Karpas-422 (cell line): ENCODE data around the gene GALNT2. TPM values are rescaled to one million over a fixed set of nuclear protein-coding genes. Genes with fewer than 3 reads are reported as not detected.

Experiments
- DNase-seq: peaks from one replicate; pipeline ENCODE4 v3.0.0-alpha.2; 2015
- H2AFZ ChIP-seq: fragments of 200-600 bp; sonication (generic); 2 replicates; pipeline ENCODE4 v1.6.1; 2014; ENCODE audit warnings: antibody characterized with exemption, low read length, mixed read lengths
- H3K27ac ChIP-seq: fragments of 200-600 bp; sonication (generic); 2 replicates; pipeline ENCODE4 v1.5.1; 2014; ENCODE audit warnings: mild to moderate bottlenecking, low read length, moderate library complexity
- H3K27me3 ChIP-seq: fragments of 200-600 bp; sonication (generic); 2 replicates; pipeline ENCODE4 v1.6.1; 2014; ENCODE audit warnings: low read length, mixed read lengths
- H3K36me3 ChIP-seq: fragments of 200-600 bp; sonication (generic); 2 replicates; pipeline ENCODE4 v1.6.1; 2014; ENCODE audit warnings: low read length, mixed read lengths; ENCODE audit not compliant: insufficient read depth
- H3K4me1 ChIP-seq: fragments of 200-600 bp; sonication (generic); 2 replicates; pipeline ENCODE4 v1.6.1; 2014; ENCODE audit warnings: mild to moderate bottlenecking, low read length, mixed read lengths
- H3K4me2 ChIP-seq: fragments of 200-600 bp; sonication (generic); 2 replicates; pipeline ENCODE4 v1.6.1; 2014; ENCODE audit warnings: low read length, low read depth, mild to moderate bottlenecking; ENCODE audit not compliant: poor library complexity, severe bottlenecking
- H3K4me3 ChIP-seq: fragments of 200-600 bp; sonication (generic); 2 replicates; pipeline ENCODE4 v1.5.1; 2014; ENCODE audit warnings: mild to moderate bottlenecking, antibody characterized with exemption, low read length, mixed read lengths
- H3K79me2 ChIP-seq: fragments of 200-600 bp; sonication (generic); 2 replicates; pipeline ENCODE4 v1.6.1; 2014; ENCODE audit warnings: mild to moderate bottlenecking, low read length, mixed read lengths
- H3K9ac ChIP-seq: fragments of 200-600 bp; sonication (generic); 2 replicates; pipeline ENCODE4 v1.6.0; 2014; ENCODE audit warnings: low read length
- H3K9me2 ChIP-seq: fragments of 200-600 bp; sonication (generic), shearing (Covaris generic); replicated peaks from 2 replicates; pipeline ENCODE4 v1.6.0; 2014; ENCODE audit warnings: mild to moderate bottlenecking, low read length, moderate library complexity; ENCODE audit not compliant: insufficient read depth
- H3K9me3 ChIP-seq: fragments of 300-700, 200-600 bp; sonication (generic); 2 replicates; pipeline ENCODE4 v1.6.1; 2014; ENCODE audit warnings: low read length, mixed read lengths
- H4K20me1 ChIP-seq: fragments of 200-600 bp; sonication (generic); 2 replicates; pipeline ENCODE4 v1.6.1; 2014; ENCODE audit warnings: mild to moderate bottlenecking, antibody characterized with exemption, low read length, low read depth; ENCODE audit not compliant: insufficient read depth
- total RNA-seq: library from RNA; depleted of rRNA; stranded (reverse); fragments of >200 nt; shearing (Covaris generic); gene quantifications from 2 replicates; pipeline ENCODE4 v1.2.3, GENCODE V29; 2014; ENCODE audit warnings: low replicate concordance

Gene GALNT2
- total RNA-seq, 1 experiment from 2014 or later = 2.7 TPM

DNA sequence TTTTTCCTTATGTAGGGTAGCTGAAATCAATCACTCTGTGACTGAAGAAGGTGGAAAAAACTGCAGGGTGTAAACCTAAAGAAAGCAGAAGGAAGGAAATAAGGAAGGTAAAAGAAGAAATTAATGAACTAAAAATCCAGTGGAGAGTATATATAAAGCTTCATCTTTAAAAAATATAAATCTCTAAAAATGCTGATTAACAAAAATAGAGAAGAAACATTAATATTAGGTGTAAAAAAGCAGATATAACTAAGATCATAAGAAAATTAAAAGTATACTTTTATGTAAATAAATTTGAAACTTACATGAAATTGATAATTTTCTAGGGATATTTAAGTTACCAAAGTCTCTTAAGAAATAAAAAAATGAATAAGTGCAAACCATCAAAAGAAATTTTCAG lies 159.8 kb downstream of the GALNT2 start:
- DNase-seq = no peak
- H3K9ac ChIP-seq = no peak overlapping the region
- no peaks in the 10 kb centered on the region for H3K9me2 ChIP-seq
- H3K4me2 ChIP-seq = no peak overlapping the region
- H3K79me2 ChIP-seq = no peaks in the 10 kb centered on the region
- H3K4me3 ChIP-seq = no peak overlapping the region
- H2AFZ ChIP-seq = no peak overlapping the region
- no peaks in the 10 kb centered on the region for H3K27me3 ChIP-seq
- no peak overlapping the region for H3K27ac ChIP-seq
- no peaks in the 10 kb centered on the region for H3K4me1 ChIP-seq
- no peaks in the 10 kb centered on the region for H3K9me3 ChIP-seq
- peaks cover 8% of the 10 kb centered on the region; the same call in 1 of the 2 replicates for H4K20me1 ChIP-seq
- H3K36me3 ChIP-seq = no peaks in the 10 kb centered on the region

DNA sequence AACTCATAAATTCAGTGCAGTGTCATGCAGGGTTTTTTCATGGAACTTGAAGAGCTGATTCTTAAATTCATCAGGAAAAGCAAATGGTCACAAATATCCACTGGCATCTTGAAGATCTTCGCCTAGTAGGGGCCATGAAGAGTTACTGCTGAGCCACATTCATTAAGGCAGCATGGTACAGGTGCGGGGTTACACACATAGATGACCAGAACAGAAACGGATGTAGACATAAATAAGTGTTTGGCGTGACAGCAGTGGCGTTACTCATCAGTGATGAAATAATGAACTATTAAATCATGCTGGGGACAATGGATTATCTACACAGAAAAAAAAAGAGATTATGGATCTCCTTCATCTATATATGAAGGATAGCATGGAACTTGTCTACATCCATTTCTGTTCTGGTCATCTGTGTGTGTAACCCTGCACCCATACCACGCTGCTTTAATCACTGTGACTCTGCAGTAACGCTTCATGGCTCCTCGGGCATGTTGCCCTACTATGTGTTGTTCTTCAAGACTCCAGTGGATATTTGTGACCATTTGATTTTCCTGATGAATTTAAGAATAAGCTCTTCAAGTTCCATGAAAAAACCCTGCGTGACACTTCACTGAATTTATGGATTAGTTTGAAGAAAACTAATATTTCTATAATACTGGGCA lies 161.3 kb downstream of the GALNT2 start:
- H3K4me1 ChIP-seq = no peaks in the 10 kb centered on the region
- H3K27ac ChIP-seq = no peak overlapping the region
- no peak overlapping the region for H2AFZ ChIP-seq
- H3K27me3 ChIP-seq = no peaks in the 10 kb centered on the region
- H3K36me3 ChIP-seq = no peaks in the 10 kb centered on the region
- no peaks in the 10 kb centered on the region for H3K79me2 ChIP-seq
- H4K20me1 ChIP-seq = peaks cover 8% of the 10 kb centered on the region; the same call in 1 of the 2 replicates
- no peak overlapping the region for H3K4me3 ChIP-seq
- no peak overlapping the region for H3K4me2 ChIP-seq
- DNase-seq = no peak
- H3K9me2 ChIP-seq = no peaks in the 10 kb centered on the region
- no peaks in the 10 kb centered on the region for H3K9me3 ChIP-seq
- H3K9ac ChIP-seq = no peak overlapping the region

DNA sequence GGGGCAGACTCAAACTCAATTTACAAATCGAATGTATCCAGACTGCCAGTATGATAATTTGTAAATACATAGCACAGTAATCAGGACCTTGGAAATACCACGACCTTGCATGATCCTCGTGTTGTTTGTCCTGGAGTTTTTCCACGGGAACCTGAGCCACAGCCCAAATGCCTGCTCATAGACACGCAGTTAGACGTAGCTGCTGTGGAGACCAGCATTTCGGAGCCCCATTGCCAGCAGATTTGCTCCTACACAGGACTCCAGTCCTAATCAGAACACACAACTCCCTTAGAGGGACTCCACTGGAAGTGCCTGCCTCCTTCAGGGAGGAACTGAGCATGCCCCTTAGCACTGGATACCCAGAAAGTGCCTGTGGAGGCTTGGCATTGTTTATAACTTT lies 163.2 kb downstream of the GALNT2 start:
- Histone ChIP-seq H3K27ac (no peak overlapping the region), H4K20me1 (peaks cover 16% of the 10 kb centered on the region; the same call in 1 of the 2 replicates), H3K79me2 (no peaks in the 10 kb centered on the region), H3K36me3 (no peaks in the 10 kb centered on the region), H3K9ac (no peak overlapping the region), H3K27me3 (no peaks in the 10 kb centered on the region), H2AFZ (no peak overlapping the region), H3K9me2 (no peaks in the 10 kb centered on the region), H3K4me1 (no peaks in the 10 kb centered on the region), H3K9me3 (no peaks in the 10 kb centered on the region), H3K4me2 (no peak overlapping the region), H3K4me3 (no peak overlapping the region)
- no peak for DNase-seq

DNA sequence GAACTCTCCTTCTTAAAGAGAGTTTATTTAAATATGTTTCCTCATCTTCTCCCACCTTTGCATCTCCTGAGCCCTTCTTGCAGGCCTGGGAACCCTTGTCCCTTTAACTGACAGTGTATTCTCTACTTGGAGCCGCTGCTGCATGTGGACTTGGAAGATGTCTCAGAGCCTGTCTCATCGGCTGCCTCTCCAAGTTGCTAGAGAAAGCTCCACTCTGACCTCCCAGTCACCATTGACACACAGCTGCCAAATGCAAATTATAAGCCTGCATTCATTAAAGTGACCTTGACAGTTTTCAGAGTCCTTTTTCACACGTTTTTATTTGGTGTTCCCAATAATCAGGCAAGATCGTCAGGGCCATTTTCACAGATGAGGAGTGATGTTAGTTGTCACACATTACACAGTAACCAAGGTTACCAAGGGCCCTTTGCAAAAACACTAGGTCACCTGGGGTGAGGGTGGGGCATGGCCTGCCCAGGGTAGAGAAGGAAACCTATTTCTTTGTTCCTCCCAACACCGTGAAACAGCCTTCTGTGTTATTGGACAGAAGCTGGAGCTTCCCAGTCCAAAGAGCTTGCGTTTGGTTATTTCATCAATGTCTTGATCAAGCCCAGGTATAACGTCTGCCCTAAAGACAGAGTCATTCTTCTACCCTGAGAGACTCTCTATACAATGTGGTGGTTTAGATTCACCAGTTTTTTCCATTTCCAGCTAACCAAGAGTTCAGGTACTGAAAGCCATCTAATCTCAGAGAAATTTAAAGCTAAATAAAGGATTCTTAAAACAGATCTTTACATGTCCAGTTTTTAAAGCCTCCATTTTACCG lies 164.1 kb downstream of the GALNT2 start:
- Histone ChIP-seq H3K9me2 (no peaks in the 10 kb centered on the region), H3K27me3 (no peaks in the 10 kb centered on the region), H3K79me2 (no peaks in the 10 kb centered on the region), H3K9ac (no peak overlapping the region), H3K4me1 (no peaks in the 10 kb centered on the region), H2AFZ (no peak overlapping the region), H3K9me3 (no peaks in the 10 kb centered on the region), H3K4me2 (no peak overlapping the region), H3K4me3 (no peak overlapping the region), H4K20me1 (peaks cover 12% of the 10 kb centered on the region; the same call in 1 of the 2 replicates), H3K36me3 (no peaks in the 10 kb centered on the region), H3K27ac (no peak overlapping the region)
- DNase-seq = no peak

DNA sequence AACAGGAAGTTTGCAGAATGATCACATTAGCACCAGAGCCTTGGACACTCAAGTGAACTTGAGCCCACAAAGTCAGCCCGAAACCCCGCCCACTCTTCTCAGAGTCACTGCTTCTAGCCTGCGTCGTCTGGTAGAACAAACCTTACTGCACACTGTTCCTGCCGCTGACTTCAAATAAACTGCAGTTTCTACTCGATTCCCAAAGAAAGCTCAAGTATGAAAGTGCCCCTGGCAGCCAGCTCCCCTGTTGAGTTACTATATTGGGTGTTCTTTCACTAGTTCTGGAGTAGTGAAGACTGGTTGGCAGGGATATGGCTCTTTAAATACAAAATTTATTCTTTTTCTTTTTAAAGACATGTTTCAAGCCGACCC lies 164.7 kb downstream of the GALNT2 start:
- H3K36me3 ChIP-seq = no peaks in the 10 kb centered on the region
- no peaks in the 10 kb centered on the region for H3K9me2 ChIP-seq
- no peak overlapping the region for H3K27ac ChIP-seq
- no peaks in the 10 kb centered on the region for H3K9me3 ChIP-seq
- 0 out of 2 replicates have a peak, but pooled peaks cover 11% of the 10 kb centered on the region for H4K20me1 ChIP-seq
- H2AFZ ChIP-seq = no peak overlapping the region
- H3K4me2 ChIP-seq = no peak overlapping the region
- H3K4me1 ChIP-seq = no peaks in the 10 kb centered on the region
- no peak overlapping the region for H3K9ac ChIP-seq
- no peaks in the 10 kb centered on the region for H3K79me2 ChIP-seq
- H3K27me3 ChIP-seq = no peaks in the 10 kb centered on the region
- no peak overlapping the region for H3K4me3 ChIP-seq
- no peak for DNase-seq

DNA sequence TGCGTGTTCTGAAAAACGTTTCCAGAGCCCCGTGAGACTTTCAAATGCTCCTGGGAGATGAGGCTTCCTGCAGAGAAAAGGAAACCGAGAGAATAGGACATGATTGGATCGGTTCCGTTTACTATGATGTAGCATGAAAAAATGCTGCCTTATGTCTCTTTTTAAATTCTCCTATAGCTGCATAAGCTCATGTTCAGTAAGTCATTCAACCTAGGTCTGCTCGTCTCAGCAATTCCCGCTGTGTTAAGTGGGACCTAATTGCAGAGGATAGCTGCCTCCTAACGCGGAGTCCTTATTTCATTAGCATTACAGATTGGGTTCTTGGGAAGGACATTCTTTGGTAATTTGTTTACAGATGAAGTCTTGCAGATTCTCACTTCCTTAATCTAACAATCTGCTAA lies 165.3 kb downstream of the GALNT2 start:
- H3K4me2 ChIP-seq = no peak overlapping the region
- no peak overlapping the region for H3K9ac ChIP-seq
- no peak overlapping the region for H2AFZ ChIP-seq
- no peaks in the 10 kb centered on the region for H3K4me1 ChIP-seq
- H3K27me3 ChIP-seq = no peaks in the 10 kb centered on the region
- no peaks in the 10 kb centered on the region for H3K9me3 ChIP-seq
- no peaks in the 10 kb centered on the region for H3K9me2 ChIP-seq
- H3K79me2 ChIP-seq = no peaks in the 10 kb centered on the region
- 0 out of 2 replicates have a peak, but pooled peaks cover 11% of the 10 kb centered on the region for H4K20me1 ChIP-seq
- H3K4me3 ChIP-seq = no peak overlapping the region
- no peaks in the 10 kb centered on the region for H3K36me3 ChIP-seq
- no peak for DNase-seq
- H3K27ac ChIP-seq = no peak overlapping the region

DNA sequence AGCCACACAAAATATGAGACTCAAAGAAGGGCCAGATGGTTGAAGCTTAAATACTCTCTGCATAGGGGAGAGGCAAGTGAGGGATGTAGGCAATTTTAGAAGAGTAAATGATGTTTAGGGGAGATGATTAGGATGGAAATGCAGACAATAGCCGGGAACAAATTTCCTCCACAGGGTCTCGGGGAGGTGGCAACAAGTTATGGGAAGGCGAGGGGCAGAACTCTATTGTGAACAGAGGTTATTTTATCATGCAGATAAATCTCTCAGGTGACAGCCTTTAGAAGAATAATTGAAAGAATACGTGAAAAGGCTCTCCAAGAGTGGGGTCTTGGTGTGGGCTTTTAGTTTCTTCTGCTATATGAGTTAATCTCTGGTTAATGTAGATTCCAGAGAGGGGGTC lies 166.7 kb downstream of the GALNT2 start:
- H3K9me3 ChIP-seq = no peaks in the 10 kb centered on the region
- no peaks in the 10 kb centered on the region for H3K36me3 ChIP-seq
- H3K9me2 ChIP-seq = no peaks in the 10 kb centered on the region
- no peak overlapping the region for H2AFZ ChIP-seq
- H3K4me3 ChIP-seq = no peak overlapping the region
- H3K27ac ChIP-seq = no peak overlapping the region
- DNase-seq = no peak
- H3K4me2 ChIP-seq = no peak overlapping the region
- 0 out of 2 replicates have a peak, but pooled peaks cover 11% of the 10 kb centered on the region for H4K20me1 ChIP-seq
- no peaks in the 10 kb centered on the region for H3K79me2 ChIP-seq
- no peak overlapping the region for H3K9ac ChIP-seq
- no peaks in the 10 kb centered on the region for H3K27me3 ChIP-seq
- H3K4me1 ChIP-seq = no peaks in the 10 kb centered on the region

DNA sequence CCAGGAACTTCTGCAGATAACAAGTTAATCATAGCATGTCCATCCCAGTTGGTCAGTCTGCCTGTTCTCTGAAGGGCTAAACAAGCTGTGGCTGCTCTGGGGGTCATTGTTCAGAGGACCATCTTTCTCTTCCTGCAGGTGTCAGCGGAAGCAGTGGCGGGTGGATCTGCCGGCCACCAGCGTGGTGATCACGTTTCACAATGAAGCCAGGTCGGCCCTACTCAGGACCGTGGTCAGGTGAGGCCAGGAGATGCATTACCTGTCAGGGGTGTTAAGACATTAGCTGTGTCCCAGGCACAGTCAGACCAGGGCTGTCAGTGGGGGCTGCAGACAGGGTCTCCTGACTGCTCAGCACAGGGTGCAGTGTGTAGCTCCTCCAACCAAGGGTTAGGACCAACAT lies 168.8 kb downstream of the GALNT2 start:
- no peak overlapping the region for H3K27ac ChIP-seq
- no peak overlapping the region for H3K4me2 ChIP-seq
- 0 out of 2 replicates have a peak, but pooled peaks cover 11% of the 10 kb centered on the region for H4K20me1 ChIP-seq
- no peaks in the 10 kb centered on the region for H3K9me3 ChIP-seq
- H3K4me1 ChIP-seq = no peaks in the 10 kb centered on the region
- no peaks in the 10 kb centered on the region for H3K27me3 ChIP-seq
- no peaks in the 10 kb centered on the region for H3K36me3 ChIP-seq
- DNase-seq = no peak
- H3K9me2 ChIP-seq = no peaks in the 10 kb centered on the region
- no peak overlapping the region for H2AFZ ChIP-seq
- no peak overlapping the region for H3K9ac ChIP-seq
- no peak overlapping the region for H3K4me3 ChIP-seq
- no peaks in the 10 kb centered on the region for H3K79me2 ChIP-seq
